AG04450 (cell line): ENCODE results near the gene ZRANB3. TPM values are rescaled to one million over a fixed set of nuclear protein-coding genes. Genes with fewer than 3 reads are reported as not detected.

Source experiments
- CTCF ChIA-PET: fragments of 300-600, 350-600 bp; formaldehyde crosslinking; extraction: SDS; loops from one replicate; lab custom pipeline; 2022; ENCODE audit warnings: antibody characterized with exemption, inconsistent platforms; lab: Charles Lee
- POLR2A ChIA-PET: fragments of 350-600 bp; formaldehyde crosslinking; extraction: SDS; loops from one replicate; lab custom pipeline; 2021; ENCODE audit warnings: antibody characterized with exemption, inconsistent platforms; lab: Yijun Ruan, JAX
- DNase-seq: peaks from one replicate; pipeline ENCODE4 v3.0.0-alpha.2; 2011; ENCODE audit warnings: low read depth, low spot score
- H3K27ac ChIP-seq: one replicate; pipeline ENCODE4 v1.5.1; 2012; ENCODE audit warnings: low read depth, low read length, control low read depth
- H3K27me3 ChIP-seq: one replicate; pipeline ENCODE4 v1.6.0; 2012; ENCODE audit warnings: low read length; ENCODE audit not compliant: control insufficient read depth, insufficient read depth
- H3K4me3 ChIP-seq: 2 replicates; pipeline ENCODE4 v1.5.1; 2011; ENCODE audit warnings: mild to moderate bottlenecking, low read depth, low read length, control low read depth
- H3K9me3 ChIP-seq: 2 replicates; pipeline ENCODE4 v1.5.1; 2012; ENCODE audit warnings: low read length; ENCODE audit not compliant: control insufficient read depth, insufficient read depth
- CTCF ChIP-seq: IDR thresholded peaks from 2 replicates; pipeline ENCODE4 v1.5.1; 2011; ENCODE audit warnings: low read depth, low read length, control low read depth, inconsistent platforms
- polyA plus RNA-seq: library from polyadenylated mRNA; depleted of rRNA; stranded (reverse); fragments of >200 nt; gene quantifications from 2 replicates; pipeline ENCODE4 v1.2.3, GENCODE V29; 2011

Gene ZRANB3
- polyA plus RNA-seq, 1 experiment: 4.0 TPM

- Histone ChIP-seq H3K4me3 (no peak overlapping the region), H3K27me3 (no peaks in the 10 kb centered on the region), H3K27ac (no peak overlapping the region), H3K9me3 (no peaks in the 10 kb centered on the region)
- CTCF ChIA-PET: interaction anchor here (2.2 kb wide), 1 partner anchor 148 kb away, joined by 7 read pairs; no protein-coding TSS in a partner anchor
- no peak for TF ChIP-seq CTCF
- DNase-seq: no peak
- POLR2A ChIA-PET: no interaction called here
Measured at GRCh38 chr2:135151615-135152014, 379.4 kb downstream of the ZRANB3 start.

GRCh38 chr2:135150725-135151124 lies 380.3 kb downstream of the ZRANB3 start:
- H3K27me3 ChIP-seq: no peaks in the 10 kb centered on the region
- H3K4me3 ChIP-seq: no peak overlapping the region
- DNase-seq: no peak
- no peak overlapping the region for H3K27ac ChIP-seq
- POLR2A ChIA-PET: no interaction called here
- no peak for TF ChIP-seq CTCF
- CTCF ChIA-PET: interaction anchor here (1.0 kb wide), 1 partner anchor 146 kb away, joined by 3 read pairs; no protein-coding TSS in a partner anchor
- no peaks in the 10 kb centered on the region for H3K9me3 ChIP-seq

- ChIA-PET POLR2A (interaction anchor here (0.6 kb wide), 1 partner anchor 12 kb away, joined by 3 read pairs; no protein-coding TSS in a partner anchor), CTCF (interaction anchor here (0.7 kb wide), 1 partner anchor 697 kb away, joined by 3 read pairs; no protein-coding TSS in a partner anchor)
- Histone ChIP-seq H3K27me3 (no peaks in the 10 kb centered on the region), H3K9me3 (peaks cover under 1% of the 10 kb centered on the region; the same call in 1 of the 2 replicates), H3K4me3 (no peak overlapping the region), H3K27ac (no peak overlapping the region)
- no peak for TF ChIP-seq CTCF
- DNase-seq: no peak
Measured at GRCh38 chr2:135149251-135149650, 381.8 kb downstream of the ZRANB3 start.

GRCh38 chr2:135144343-135144742 lies 386.7 kb downstream of the ZRANB3 start:
- no peak for TF ChIP-seq CTCF
- CTCF ChIA-PET: no interaction called here
- POLR2A ChIA-PET: no interaction called here

GRCh38 chr2:135142323-135142722 lies 388.7 kb downstream of the ZRANB3 start:
- CTCF ChIA-PET: no interaction called here
- Histone ChIP-seq H3K27me3 (no peaks in the 10 kb centered on the region), H3K9me3 (peaks cover 7% of the 10 kb centered on the region), H3K27ac (no peak overlapping the region), H3K4me3 (no peak overlapping the region)
- DNase-seq: no peak
- POLR2A ChIA-PET: no interaction called here
- TF ChIP-seq CTCF: no peak

More at GRCh38 chr2:135144343-135144742, 386.7 kb downstream of the ZRANB3 start:
- Histone ChIP-seq H3K27ac (no peak overlapping the region), H3K4me3 (no peak overlapping the region), H3K9me3 (peaks cover 7% of the 10 kb centered on the region), H3K27me3 (no peaks in the 10 kb centered on the region)
- DNase-seq: no peak
